HG03558 (cell line): Measurements from ENCODE around the gene ADGRL1.
"Not testable (repeated sequence)": the region's sequence is repeated elsewhere in the genome, so short reads cannot be mapped to it uniquely, and the experiment has no call there.

Source experiments
- ATAC-seq: cut with Tn5 transposase; IDR thresholded peaks from one replicate; pipeline ENCODE4 v1.9.1; 2021; ENCODE audit warnings: moderate number of reproducible peaks; ENCODE audit not compliant: unreplicated experiment; ENCODE audit errors: extremely low read depth

ADGRL1 gene

DNA sequence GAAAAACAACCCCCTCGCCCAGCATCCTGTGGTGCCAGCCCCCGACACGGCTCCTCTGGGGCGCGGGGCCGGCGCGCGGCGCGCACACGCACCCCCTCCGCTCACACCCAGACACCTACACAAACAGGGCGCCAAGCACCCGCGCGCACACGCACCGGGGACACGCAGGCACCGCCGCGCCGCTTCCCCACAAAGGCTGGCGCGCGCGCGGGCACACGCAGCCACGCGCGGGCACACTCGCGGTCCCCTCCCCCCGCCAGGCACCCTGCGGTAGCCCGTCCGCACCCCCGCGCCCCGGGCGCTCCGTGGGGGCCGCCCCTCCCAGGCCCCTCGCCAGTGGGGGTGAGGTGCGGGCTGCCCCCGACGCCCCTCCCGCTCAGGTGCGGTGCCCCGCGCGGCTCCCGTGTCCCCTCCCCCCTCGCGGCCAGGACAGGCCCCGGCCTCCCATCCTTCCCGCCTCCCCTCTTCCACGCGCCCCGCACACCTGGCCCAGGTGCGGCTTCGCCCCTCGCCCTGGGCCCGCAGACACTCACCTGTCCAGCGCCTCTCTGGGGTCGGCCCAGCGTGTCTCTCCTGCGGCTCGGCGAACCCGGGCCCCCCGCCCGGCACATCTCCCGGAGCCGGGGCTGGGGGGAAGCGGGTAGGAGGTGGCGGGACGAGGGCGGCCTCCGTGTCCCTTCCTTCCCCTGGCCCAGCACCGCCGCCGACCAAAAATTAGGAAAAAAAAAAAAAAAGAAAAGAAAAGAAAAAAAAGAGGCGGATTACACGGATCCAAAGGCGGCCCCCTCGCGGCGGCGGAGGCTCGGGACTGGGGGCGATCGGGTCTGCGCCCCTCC lies at the start of gene ADGRL1:
TSS of gene ADGRL1 (minus strand) at position 718 of the 836 bp plus-strand sequence. CDS start 22,567 bp downstream, outside the sequence.
- ATAC-seq: not testable (repeated sequence)

DNA sequence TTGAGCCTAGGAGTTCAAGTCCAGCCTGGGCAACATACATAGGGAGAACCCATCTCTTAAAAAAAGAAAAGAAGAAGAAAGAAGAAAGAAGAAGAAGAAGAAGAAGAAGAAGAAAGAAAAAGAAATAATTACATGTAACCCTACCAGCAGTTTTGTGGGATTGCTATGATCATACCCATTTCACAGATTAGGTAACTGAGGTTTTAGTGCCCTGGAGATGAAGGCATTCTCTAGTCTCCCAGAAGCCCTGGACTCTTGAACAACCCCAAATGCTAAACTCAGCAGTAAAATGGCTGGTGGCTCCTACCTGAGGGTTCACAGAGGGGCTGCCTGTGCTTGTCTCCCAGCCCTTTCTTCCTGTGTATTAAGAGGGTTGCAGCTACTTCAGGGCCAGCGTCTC lies 49.3 kb upstream of the ADGRL1 start:
- ATAC-seq: not testable (repeated sequence)

DNA sequence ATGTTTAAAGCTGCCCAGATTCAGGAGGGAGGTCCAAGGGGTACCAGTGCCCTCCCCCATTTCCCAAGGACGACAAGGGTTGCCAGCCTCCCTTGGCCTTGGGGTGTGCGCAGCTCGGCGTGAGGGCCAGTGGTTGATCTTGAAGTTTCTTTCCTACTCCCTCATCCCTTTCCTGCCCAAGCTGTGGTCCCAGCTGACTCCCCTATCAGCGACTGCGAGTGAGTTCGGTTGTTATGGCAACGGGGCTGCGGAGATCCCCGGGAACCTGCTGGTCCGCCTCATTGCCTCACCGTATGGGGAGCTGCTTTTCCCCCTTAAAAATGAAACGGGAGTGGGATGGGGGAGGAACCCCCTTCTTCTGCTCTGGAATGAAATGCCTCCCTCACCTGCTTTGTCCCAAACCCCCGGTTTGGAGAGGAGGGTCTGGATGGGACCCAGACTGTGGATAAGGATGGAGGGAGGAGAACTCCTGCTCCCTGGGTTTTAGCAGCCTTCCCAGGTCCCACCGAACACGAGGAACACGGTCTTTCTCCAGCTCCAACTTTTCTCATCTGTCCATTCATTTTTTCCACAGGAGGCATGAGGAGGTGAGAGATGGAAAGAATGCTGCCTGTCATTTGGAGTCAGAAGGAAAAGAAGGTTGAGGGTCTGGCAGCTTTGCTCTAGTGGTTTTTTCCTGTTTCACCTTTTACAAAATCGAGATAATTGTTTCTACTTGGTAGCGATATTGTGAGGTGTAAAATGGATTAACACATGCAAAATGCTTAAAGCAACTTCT lies 48.0 kb upstream of the ADGRL1 start:
- ATAC-seq: not testable (repeated sequence)

DNA sequence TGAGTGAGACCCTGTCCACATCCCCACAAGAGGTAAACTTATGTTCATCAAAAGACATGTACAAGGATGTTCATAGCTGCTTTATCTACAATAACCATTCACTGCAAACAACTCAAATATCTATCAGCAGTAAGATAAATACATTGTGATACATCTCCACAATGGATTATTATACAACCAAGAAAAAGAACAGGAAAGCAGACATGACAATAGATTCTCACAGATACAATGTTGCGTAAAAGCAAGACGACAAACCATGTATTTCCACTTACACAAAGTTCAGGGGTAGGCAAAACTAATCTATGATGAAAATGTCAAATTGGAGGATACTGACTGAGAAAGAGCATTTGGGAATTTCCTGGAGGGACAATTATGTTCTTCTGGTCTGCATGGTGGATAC lies 46.2 kb upstream of the ADGRL1 start:
- ATAC-seq: not testable (repeated sequence)

DNA sequence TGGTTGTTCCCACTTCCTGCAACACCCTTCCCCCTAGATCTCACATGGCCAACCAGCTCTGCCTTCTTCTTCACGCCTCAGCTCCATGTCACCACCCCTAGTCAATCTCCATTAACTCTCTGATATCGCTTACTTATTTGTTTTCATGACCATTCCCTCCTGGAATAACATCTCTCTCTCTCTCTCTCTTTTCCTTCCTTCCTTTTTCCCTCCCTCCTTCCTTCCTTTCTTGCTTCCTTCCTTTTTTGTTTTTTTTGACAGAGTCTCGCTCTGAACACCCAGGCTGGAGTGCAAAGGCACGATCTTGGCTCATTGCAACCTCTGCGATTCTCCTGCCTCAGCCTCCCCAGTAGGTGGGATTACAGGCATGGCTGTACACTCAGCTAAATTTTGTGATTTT lies 44.9 kb upstream of the ADGRL1 start:
- no peak for ATAC-seq

DNA sequence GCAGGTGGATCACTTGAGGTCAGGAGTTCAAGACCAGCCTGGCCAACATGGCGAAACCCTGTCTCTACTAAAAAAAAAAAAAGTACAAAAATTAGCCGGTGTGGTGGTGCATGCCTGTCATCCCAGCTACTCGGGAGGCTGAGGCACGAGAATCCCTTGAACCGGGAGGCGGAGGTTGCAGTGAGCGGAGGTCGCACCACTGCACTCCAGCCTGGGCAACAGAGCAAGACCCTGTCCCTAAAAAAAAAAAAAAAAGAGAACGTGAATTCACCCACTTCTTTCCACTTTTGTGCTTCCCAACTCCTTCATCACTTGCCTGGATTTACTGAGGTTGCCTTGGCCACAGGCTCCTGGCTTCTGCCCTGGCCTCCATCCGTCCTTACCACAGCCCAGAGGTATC lies 44.3 kb upstream of the ADGRL1 start:
- not testable (repeated sequence) for ATAC-seq

DNA sequence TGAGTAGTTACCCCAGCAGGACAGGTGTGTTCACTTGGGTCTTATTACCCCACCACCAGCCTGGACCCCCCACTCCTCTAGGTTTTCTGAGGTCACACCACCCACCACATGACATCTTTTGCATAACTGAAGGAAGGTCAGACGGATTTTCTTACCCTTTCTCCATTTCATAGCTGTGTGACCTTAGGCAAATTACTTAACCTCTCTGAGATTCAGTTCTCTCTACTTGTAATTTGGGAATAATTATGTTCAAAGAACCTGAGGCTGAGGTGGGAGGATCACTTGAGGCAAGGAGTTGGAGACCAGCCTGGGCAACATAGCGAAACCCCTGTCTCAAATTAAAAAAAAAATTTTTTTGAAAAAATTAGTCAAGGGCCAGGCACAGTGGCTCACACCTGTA lies 43.9 kb upstream of the ADGRL1 start:
- not testable (repeated sequence) for ATAC-seq

DNA sequence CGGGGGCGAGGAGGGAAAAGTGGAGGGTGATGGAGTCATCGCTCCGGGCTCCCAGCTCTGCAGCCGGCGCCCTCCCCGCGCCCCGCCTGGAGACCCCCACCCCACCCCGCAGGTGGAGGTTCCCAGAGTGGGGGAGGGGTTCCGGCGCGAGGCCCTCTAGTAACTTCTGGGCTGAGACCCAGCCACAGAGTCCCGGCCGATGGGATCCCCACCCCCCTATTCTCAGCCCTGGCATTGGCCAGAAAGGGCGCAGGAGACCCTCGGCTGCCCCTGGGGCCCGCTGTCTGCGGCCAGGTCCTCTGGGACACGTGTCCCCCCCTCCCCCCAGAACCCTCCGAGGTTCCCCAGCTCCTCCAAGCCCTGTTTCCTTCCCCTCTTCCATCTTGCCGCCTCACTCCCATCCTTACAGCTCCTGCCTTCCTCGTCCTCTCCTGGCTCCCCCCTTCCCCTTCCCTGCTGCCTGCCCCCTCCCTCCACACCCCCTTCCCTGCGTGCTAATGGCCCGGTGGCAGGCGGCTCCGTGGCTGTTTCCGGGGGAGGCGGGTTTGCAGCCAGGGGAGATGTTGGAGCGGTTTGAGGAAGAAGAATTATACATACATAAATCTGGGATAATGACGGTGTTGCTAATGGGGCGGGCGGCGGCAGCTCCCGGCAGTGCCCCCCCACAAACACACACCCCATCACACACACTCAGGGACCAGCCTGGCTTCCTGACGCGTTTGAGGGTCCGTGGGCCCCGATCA lies 43.2 kb upstream of the ADGRL1 start:
- ATAC-seq: not testable (repeated sequence)

DNA sequence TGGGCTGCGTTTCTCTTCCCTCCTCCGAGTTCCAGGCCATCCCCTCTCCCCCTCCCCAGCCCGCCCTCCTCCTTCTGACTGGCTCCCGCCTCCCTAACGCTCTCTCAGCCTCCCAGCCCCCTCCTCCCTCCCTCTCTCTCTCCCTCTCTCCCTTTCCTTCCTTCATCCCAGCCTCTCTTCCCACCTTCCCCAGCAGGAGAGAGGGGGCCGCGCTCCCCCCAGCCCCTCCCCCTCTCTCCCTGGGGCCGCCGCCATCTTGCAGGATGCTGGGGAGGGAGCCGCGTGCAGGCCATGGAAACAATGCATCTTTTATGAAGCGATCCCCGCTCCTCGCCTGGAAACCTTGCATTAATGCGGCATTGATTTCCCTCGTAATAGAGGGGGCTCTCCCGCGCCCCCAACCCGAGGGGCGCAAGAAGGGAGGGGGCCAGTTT lies 42.6 kb upstream of the ADGRL1 start:
- ATAC-seq: no peak

DNA sequence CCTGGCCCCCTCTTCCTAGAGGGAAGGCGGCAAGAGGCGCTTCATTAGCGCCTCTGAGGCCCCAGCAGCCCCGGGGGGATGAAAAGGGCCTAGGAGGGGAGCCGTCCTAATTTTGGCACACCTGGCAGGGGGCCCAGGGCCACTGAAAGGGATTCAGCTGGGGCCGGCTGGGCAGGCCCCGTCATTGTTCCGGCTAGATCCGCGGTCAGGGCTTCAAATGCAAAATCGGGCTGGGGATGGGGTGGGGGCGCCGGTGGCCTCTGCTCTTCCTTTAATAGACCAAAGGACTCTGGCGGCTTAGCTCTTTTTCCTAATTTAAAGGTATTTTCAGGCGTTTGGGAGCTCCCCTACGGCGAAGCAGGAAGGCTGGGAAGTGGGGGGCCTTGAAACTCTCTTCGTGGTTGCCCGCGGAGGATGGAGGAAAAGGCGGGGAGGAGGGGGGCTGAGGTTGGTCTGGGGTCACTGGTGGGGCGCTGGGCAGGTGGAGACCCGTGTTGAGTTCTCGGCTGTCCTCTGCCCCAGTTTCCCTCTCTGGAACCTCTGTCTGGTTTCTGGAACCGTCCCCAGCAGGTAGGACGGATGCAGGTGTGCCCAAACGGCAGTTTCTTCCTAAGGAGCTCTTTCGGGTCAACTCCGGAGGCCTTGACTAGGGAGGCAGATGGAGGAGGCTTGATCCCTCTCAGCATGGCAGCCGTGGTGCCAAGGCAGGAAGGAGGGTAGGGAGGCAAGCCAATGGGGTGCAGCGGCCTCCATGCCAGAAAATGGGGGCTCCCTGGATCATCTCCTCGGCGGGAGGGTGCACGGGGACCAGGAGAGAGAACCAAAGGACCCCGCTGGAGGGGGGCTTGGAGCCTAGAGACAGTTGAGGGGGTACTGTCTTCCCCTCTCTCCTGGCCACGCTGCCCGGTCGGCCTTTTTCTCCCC lies 41.8 kb upstream of the ADGRL1 start:
- not testable (repeated sequence) for ATAC-seq

DNA sequence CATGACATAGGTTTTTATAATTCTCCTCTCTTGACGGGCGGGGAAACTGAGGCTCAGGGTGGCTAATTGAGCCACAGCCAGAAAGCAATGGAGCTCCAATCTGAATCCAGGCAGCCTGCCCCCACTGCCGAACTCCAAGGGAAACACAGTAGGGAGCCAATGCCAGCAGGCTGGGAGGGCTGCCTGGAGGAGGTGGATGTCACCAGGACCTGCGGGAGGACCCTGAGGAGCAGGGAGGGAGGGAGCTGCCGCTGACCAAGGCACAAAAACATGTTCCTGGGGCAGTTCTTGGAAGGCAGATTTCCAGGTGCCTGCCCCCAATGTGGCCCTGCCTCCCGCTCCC lies 41.2 kb upstream of the ADGRL1 start:
- ATAC-seq: not testable (repeated sequence)

DNA sequence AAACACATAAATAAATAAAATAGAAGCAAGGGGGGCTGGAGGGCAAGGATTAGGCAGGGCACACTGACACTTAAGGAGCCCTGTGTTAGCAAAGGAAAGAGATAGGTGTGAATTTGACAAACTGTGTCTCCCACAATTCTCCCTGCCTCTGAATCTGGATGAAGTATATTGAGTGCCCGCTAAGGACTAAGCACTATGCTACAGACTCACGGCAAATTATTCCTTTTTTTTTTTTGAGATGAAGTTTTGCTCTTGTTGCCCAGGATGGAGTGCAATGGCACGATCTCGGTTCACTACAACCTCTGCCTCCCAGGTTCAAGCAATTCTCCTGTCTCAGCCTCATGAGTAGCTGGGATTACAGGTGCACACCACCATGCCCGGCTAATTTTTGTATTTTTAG lies 38.4 kb upstream of the ADGRL1 start:
- not testable (repeated sequence) for ATAC-seq

DNA sequence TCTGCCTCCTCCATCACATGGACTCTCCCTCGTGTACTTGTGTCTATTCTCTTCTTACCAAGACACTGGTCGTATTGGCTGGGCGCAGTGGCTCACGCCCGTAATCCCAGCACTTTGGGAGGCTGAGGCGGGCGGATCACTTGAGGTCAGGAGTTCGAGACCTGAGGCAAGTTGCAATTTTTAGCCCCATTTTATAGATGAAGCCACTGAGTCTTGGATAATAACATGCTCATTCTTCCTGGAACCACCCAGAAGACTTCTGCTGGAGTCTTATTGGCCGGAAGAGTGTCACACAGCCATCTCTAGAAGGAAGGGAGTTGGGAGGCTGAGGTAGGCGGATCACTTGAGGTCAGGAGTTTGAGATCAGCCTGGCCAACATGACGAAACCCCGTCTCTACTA lies 37.7 kb upstream of the ADGRL1 start:
- ATAC-seq: not testable (repeated sequence)

DNA sequence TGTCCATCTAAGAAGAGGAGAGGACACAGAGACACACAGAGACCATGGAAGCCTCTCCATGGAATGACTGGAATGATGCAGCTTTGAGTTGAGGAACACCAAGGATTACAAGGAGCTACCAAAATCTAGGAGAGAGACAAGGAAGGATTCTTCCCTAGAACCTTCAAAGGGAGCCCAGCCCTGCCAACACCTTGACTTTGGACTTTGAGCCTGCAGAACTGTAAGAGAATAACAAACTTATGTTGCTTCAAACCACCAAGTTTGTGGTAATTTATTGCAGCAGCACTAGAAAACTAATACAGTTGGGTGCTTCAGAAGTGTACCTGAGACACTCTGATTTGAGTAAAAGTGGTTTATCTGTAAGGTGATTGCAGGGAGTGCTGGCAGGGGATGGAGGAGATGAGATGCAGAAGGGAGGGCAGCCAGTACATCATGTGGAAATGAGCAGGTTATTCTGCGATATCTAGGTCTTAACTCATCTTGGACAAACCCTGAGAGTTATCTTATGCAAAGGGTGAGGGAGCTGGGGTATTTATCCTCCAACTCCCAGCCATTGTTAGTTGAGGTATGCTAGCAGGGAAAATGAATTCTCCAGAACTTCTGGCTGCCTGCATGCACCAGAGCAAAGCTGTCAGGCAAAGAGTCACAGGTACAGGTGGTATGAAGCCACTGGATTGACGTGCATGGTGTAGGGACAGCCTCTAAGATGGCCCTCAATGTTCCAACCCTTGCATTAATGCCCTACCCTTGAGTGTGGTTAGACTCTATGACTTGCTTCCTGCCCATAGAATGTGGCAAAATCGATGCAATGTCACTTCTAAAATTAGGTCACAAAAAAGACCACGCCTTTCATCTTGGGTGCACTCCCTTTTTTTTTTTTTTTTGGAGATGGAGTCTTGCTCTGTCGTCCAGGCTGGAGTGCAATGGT lies 31.3 kb upstream of the ADGRL1 start:
- no peak for ATAC-seq

DNA sequence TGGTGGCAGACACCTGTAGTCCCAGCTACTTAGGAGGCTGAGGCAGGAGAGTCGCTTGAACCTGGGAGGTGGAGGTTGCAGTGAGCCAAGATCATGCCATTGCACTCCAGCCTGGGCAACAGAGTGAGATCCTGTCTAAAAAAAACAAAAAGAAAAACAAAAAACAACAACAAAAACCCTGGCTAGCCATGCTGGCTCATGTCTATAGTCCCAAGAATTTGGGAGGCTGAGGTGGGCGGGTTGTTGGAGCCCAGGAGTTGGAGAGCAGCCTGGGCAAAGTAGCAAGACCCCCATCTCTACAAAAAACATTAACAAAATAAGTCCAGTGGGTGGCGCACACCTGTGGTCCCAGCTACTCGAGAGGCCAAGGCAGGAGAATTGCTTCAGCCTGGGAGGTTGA lies 27.0 kb upstream of the ADGRL1 start:
- ATAC-seq: not testable (repeated sequence)

DNA sequence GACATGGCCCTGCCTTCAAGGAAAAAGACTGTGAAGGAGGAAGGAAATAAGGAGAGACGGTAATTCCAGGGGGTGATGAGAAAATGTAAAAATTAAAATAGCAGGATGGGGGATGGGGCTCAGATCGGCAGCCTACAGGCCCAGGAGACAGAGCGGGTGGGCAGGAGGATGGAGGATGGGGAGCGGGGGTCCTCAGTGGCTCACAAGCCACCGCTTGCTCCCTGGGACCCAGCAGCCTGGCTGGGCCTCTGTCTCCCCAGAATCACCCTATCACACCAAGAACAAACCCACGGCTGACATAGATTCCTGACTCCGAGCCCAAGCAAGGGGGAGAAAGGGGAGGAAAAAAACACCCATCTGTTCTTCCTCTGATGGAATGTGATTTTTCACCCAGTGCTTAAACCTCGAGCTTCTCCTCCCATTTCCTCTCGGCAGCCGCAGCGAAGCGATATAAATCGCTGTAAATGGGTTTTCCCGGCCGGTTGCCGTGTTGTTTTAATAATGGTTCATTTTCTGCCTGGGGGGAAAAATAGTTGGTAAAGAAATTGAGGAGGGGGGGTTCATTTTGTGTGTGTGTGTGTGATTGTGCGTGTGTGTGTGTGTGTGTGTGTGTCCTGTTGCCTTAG lies 22.6 kb upstream of the ADGRL1 start:
- ATAC-seq: not testable (repeated sequence)

DNA sequence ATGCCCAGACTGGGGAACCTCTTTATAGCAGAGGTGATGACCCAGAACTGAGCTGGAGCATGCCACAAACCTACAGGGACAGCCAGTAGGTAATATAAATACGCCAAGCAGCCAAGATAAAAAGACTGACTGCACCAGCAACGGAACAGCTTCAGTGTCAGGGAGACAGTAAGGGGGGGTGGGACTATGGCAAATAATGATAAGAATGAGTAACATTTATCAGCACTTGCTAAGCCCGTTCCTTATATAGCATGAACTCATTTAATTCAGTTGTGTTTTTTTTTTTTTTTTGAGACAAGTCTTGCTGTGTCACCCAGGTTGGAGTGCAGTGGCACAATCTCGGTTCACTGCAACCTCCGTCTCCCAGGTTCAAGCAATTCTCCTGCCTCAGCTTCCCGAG lies 20.5 kb upstream of the ADGRL1 start:
- ATAC-seq: not testable (repeated sequence)

DNA sequence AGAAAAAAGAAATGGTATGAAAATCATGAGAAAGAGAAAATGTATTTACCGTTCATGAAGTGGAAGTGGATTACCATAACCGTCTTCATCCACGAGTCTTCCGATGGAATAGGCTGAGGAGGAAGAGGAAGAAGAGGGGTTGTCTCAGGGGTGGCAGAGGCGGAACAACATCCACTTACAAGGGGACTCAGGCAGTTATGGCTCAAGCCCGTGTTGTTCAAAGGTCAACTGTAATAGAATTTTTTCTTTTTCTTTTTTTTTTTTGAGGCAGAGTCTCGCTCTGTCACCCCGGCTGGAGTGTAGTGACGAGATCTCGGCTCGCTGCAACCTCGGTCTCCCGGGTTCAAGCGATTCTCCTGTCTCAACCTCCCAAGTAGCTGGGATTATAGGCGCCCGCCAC lies 16.9 kb upstream of the ADGRL1 start:
- no peak for ATAC-seq
